Breast epithelium (tissue), 3 donors: Measurements from ENCODE around the gene STXBP6.

Source experiments
- POLR2A ChIP-seq: fragments of 450-650 bp; IDR thresholded peaks from one replicate; pipeline ENCODE4 v1.6.1; 2016; ENCODE audit warnings: antibody characterized with exemption, mild to moderate bottlenecking, moderate library complexity
- POLR2AphosphoS5 ChIP-seq, 3 donors: sonication (generic); formaldehyde crosslinking; IDR thresholded peaks; one replicate each; pipeline ENCODE4 v1.6.1; 2017; ENCODE audit warnings: antibody characterized with exemption in 3 of 3
- TF ChIP-seq, protein P1 (sequence below), 3 donors: fragments of 450-650 bp; IDR thresholded peaks; one replicate each; pipeline ENCODE4 v1.5.1; 2016 to 2017; ENCODE audit warnings: antibody characterized with exemption in 3 of 3, mild to moderate bottlenecking in 3 of 3, moderate library complexity in 3 of 3

- TF ChIP-seq POLR2A (no peak), POLR2AphosphoS5 (IDR thresholded peaks at IDR 0.05) (no peak)
- TF ChIP-seq, protein P1, sequence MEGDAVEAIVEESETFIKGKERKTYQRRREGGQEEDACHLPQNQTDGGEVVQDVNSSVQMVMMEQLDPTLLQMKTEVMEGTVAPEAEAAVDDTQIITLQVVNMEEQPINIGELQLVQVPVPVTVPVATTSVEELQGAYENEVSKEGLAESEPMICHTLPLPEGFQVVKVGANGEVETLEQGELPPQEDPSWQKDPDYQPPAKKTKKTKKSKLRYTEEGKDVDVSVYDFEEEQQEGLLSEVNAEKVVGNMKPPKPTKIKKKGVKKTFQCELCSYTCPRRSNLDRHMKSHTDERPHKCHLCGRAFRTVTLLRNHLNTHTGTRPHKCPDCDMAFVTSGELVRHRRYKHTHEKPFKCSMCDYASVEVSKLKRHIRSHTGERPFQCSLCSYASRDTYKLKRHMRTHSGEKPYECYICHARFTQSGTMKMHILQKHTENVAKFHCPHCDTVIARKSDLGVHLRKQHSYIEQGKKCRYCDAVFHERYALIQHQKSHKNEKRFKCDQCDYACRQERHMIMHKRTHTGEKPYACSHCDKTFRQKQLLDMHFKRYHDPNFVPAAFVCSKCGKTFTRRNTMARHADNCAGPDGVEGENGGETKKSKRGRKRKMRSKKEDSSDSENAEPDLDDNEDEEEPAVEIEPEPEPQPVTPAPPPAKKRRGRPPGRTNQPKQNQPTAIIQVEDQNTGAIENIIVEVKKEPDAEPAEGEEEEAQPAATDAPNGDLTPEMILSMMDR (IDR thresholded peaks at IDR 0.05), result no peak
Observed at GRCh38 chr14:24883576-24883975, 166.4 kb downstream of the STXBP6 start.
